GM12891 (cell line): ENCODE results near the gene CAB39.

ENCODE experiments used
- PAX5 ChIP-seq: IDR thresholded peaks from 2 replicates; pipeline ENCODE4 v1.6.1; 2011; ENCODE audit warnings: low read length, moderate library complexity, mild to moderate bottlenecking; ENCODE audit not compliant: insufficient read depth, severe bottlenecking
- POLR2A ChIP-seq: IDR thresholded peaks from 2 replicates; pipeline ENCODE4 v1.6.1; 2011; ENCODE audit warnings: low read depth, low read length, control low read depth
- POLR2AphosphoS5 ChIP-seq: IDR thresholded peaks from 2 replicates; pipeline ENCODE4 v1.6.1; 2011; ENCODE audit warnings: low read depth, low read length, control low read depth
- POU2F2 ChIP-seq: IDR thresholded peaks from 2 replicates; pipeline ENCODE4 v1.6.1; 2011; ENCODE audit warnings: low read depth, mild to moderate bottlenecking, control low read depth, low read length, moderate library complexity
- SPI1 ChIP-seq: IDR thresholded peaks from 2 replicates; pipeline ENCODE4 v1.6.1; 2011; ENCODE audit warnings: low read depth, low read length, control low read depth
- TAF1 ChIP-seq: IDR thresholded peaks from 2 replicates; pipeline ENCODE4 v1.6.1; 2011; ENCODE audit warnings: low read depth, low read length, control low read depth

- TF ChIP-seq POLR2AphosphoS5, result no peak
- TF ChIP-seq POLR2A, result no peak
- no peak for TF ChIP-seq TAF1
- no peak for TF ChIP-seq POU2F2
- no peak for TF ChIP-seq PAX5
- TF ChIP-seq SPI1, result no peak
Measured at GRCh38 chr2:230671117-230671516, 41.5 kb upstream of the CAB39 start.
